Fibroblast of villous mesenchyme (primary cell): Measurements from ENCODE around the gene ERF. TPM values are rescaled to one million over a fixed set of nuclear protein-coding genes. Genes with fewer than 3 reads are reported as not detected.

Experiments used
- DNase-seq: peaks from one replicate; pipeline ENCODE4 v3.0.0-alpha.2; 2010; ENCODE audit warnings: low read depth
- H3K4me3 ChIP-seq: 2 replicates; pipeline ENCODE4 v1.5.1; 2011; ENCODE audit warnings: low read depth, mild to moderate bottlenecking, low read length
- CTCF ChIP-seq: IDR thresholded peaks from 2 replicates; pipeline ENCODE4 v1.5.1; 2012; ENCODE audit warnings: low read depth, mild to moderate bottlenecking, low read length; ENCODE audit not compliant: insufficient read depth
- total RNA-seq: library from RNA; depleted of rRNA; stranded (reverse); fragments of >200 nt; gene quantifications from 2 replicates; pipeline ENCODE4 v1.2.3, GENCODE V29; 2012

Gene ERF
- total RNA-seq, 1 donor: 27.6 TPM

- DNase-seq: peak; percentile 84
- H3K4me3 ChIP-seq: peak overlapping the region; percentile 78
- peak; percentile 87 for TF ChIP-seq CTCF
Observed at GRCh38 chr19:42279902-42280814, 25.2 kb upstream of the ERF start.

GRCh38 chr19:42279155-42279901 is 24.4 kb upstream of the ERF start:
- no peak for TF ChIP-seq CTCF
- peak overlapping the region; percentile 78 for H3K4me3 ChIP-seq
- no peak for DNase-seq

GRCh38 chr19:42278452-42279154 is 23.7 kb upstream of the ERF start:
- H3K4me3 ChIP-seq: no peak overlapping the region
- no peak for DNase-seq
- TF ChIP-seq CTCF: no peak

- DNase-seq: no peak
- no peak overlapping the region for H3K4me3 ChIP-seq
- TF ChIP-seq CTCF: no peak
Observed at GRCh38 chr19:42277821-42278451, 23.0 kb upstream of the ERF start.

- no peak for DNase-seq
- no peak overlapping the region for H3K4me3 ChIP-seq
- TF ChIP-seq CTCF: no peak
Observed at GRCh38 chr19:42276821-42277220, 21.9 kb upstream of the ERF start.

- no peak for DNase-seq
- TF ChIP-seq CTCF: no peak
- H3K4me3 ChIP-seq: no peak overlapping the region
Observed at GRCh38 chr19:42276284-42276683, 21.4 kb upstream of the ERF start.
